Measurements from ENCODE around the gene FNTB.
"Not testable (repeated sequence)": the region's sequence is repeated elsewhere in the genome, so short reads cannot be mapped to it uniquely, and the experiment has no call there.

Gene FNTB

GRCh38 chr14:65024957-65025356, 38.3 kb downstream of the FNTB start:
- H3K4me1 ChIP-seq (ENCODE audit: control extremely low read depth in 1 of 4, control insufficient read depth in 4 of 4, insufficient read depth in 4 of 4, low read length in 3 of 4) = no peaks in the 10 kb centered on the region
- DNase-seq = no peak
- H3K27ac ChIP-seq (ENCODE audit: insufficient read depth in 1 of 2, low read depth in 1 of 2, low read length in 2 of 2, poor library complexity in 1 of 2, severe bottlenecking in 2 of 2) = no peak overlapping the region

GRCh38 chr14:65025818-65026217, 39.1 kb downstream of the FNTB start:
- H3K27me3 ChIP-seq (replicated peaks in 2 of 5; ENCODE audit: control insufficient read depth in 4 of 5, insufficient read depth in 5 of 5, low read length in 4 of 5) = no peaks in the 10 kb centered on the region
- no peak for DNase-seq
- H3K4me1 ChIP-seq (ENCODE audit: control extremely low read depth in 1 of 4, control insufficient read depth in 4 of 4, insufficient read depth in 4 of 4, low read length in 3 of 4) = no peaks in the 10 kb centered on the region
- no peak overlapping the region for H3K4me3 ChIP-seq (ENCODE audit: control insufficient read depth in 1 of 7, extremely low read depth in 1 of 7, insufficient read depth in 4 of 7, low read depth in 2 of 7, low read length in 6 of 7)
- no peak overlapping the region for H3K27ac ChIP-seq (ENCODE audit: insufficient read depth in 1 of 2, low read depth in 1 of 2, low read length in 2 of 2, poor library complexity in 1 of 2, severe bottlenecking in 2 of 2)
- CTCF ChIA-PET = interaction anchor here (0.8 to 19.0 kb wide), 3 partner anchors 16 to 39 kb away, joined by 4 to 236 read pairs (median 4); partner anchors contain the start of gene FNTB
- WGBS (ENCODE audit: insufficient coverage) = 98% methylated on average over 6 of the region's 6 CpGs
- POLR2A ChIA-PET = no interaction called here
- peaks cover 6 to 26% (median 21%) of the 10 kb centered on the region in 4 experiments for H3K36me3 ChIP-seq (ENCODE audit: control insufficient read depth in 4 of 4, insufficient read depth in 4 of 4, low read length in 3 of 4)
- no peaks in the 10 kb centered on the region for H3K9me3 ChIP-seq (ENCODE audit: control extremely low read depth in 1 of 5, control insufficient read depth in 4 of 5, insufficient read depth in 2 of 5, low read depth in 1 of 5, low read length in 4 of 5)

More at GRCh38 chr14:65024957-65025356, 38.3 kb downstream of the FNTB start:
- 90% methylated on average over 5 of the region's 5 CpGs for WGBS (ENCODE audit: insufficient coverage)
- Histone ChIP-seq H3K36me3 (ENCODE audit: control insufficient read depth in 4 of 4, insufficient read depth in 4 of 4, low read length in 3 of 4) (peaks cover 6 to 22% (median 19%) of the 10 kb centered on the region in 4 experiments), H3K4me3 (ENCODE audit: control insufficient read depth in 1 of 7, extremely low read depth in 1 of 7, insufficient read depth in 4 of 7, low read depth in 2 of 7, low read length in 6 of 7) (no peak overlapping the region), H3K27me3 (replicated peaks in 2 of 5; ENCODE audit: control insufficient read depth in 4 of 5, insufficient read depth in 5 of 5, low read length in 4 of 5) (no peaks in the 10 kb centered on the region), H3K9me3 (ENCODE audit: control extremely low read depth in 1 of 5, control insufficient read depth in 4 of 5, insufficient read depth in 2 of 5, low read depth in 1 of 5, low read length in 4 of 5) (no peaks in the 10 kb centered on the region)
- POLR2A ChIA-PET = interaction anchor here (0.6 kb wide), 1 partner anchor 536 kb away, joined by 3 read pairs; no protein-coding TSS in a partner anchor
- CTCF ChIA-PET = interaction anchor here (1.0 to 19.0 kb wide), 7 partner anchors 9 to 202 kb away, joined by 3 to 236 read pairs (median 4); partner anchors contain the start of gene FNTB

- Histone ChIP-seq H3K27me3 (replicated peaks in 2 of 5; ENCODE audit: control insufficient read depth in 4 of 5, insufficient read depth in 5 of 5, low read length in 4 of 5) (no peaks in the 10 kb centered on the region), H3K4me3 (ENCODE audit: control insufficient read depth in 1 of 7, extremely low read depth in 1 of 7, insufficient read depth in 4 of 7, low read depth in 2 of 7, low read length in 6 of 7) (no peak overlapping the region), H3K4me1 (ENCODE audit: control extremely low read depth in 1 of 4, control insufficient read depth in 4 of 4, insufficient read depth in 4 of 4, low read length in 3 of 4) (no peaks in the 10 kb centered on the region), H3K27ac (ENCODE audit: insufficient read depth in 1 of 2, low read depth in 1 of 2, low read length in 2 of 2, poor library complexity in 1 of 2, severe bottlenecking in 2 of 2) (no peak overlapping the region), H3K9me3 (ENCODE audit: control extremely low read depth in 1 of 5, control insufficient read depth in 4 of 5, insufficient read depth in 2 of 5, low read depth in 1 of 5, low read length in 4 of 5) (no peaks in the 10 kb centered on the region), H3K36me3 (ENCODE audit: control insufficient read depth in 4 of 4, insufficient read depth in 4 of 4, low read length in 3 of 4) (peaks cover 6 to 26% (median 21%) of the 10 kb centered on the region in 4 experiments)
- 98% methylated on average over 9 of the region's 9 CpGs for WGBS (ENCODE audit: insufficient coverage)
- DNase-seq = no peak
- POLR2A ChIA-PET = no interaction called here
- CTCF ChIA-PET = interaction anchor here (0.8 to 19.0 kb wide), 3 partner anchors 15 to 39 kb away, joined by 4 to 236 read pairs (median 4); partner anchors contain the start of gene FNTB
Observed at GRCh38 chr14:65026526-65026925, 39.8 kb downstream of the FNTB start.

DNA sequence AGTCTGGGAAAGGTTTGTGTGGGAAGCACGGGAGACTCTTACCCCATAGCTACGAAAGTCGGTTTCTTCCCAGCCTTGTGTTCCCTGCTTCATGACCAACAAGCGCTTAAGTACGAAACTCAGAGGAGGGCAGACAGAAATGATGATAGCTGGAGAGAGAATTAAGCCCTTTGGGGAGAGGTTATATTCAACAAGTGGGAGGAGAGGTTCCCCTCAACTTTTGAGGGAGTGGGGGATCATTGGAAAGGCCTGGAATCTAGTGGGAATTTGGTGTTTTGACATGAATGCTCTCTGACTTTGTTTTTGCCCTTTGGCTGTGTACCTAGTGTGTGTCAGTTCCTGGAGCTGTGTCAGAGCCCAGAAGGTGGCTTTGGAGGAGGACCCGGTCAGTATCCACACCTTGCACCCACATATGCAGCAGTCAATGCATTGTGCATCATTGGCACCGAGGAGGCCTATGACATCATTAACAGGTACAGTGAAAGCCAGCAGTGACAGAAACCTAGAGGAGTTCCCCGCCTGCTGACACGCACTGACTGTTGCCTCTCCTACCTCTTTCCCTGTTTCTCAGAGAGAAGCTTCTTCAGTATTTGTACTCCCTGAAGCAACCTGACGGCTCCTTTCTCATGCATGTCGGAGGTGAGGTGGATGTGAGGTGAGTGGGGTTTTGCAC, 40.6 kb downstream of the FNTB start:
- WGBS (ENCODE audit: insufficient coverage) = 97% methylated on average over 8 of the region's 11 CpGs
- Histone ChIP-seq H3K27ac (ENCODE audit: insufficient read depth in 1 of 2, low read depth in 1 of 2, low read length in 2 of 2, poor library complexity in 1 of 2, severe bottlenecking in 2 of 2) (no peak overlapping the region), H3K36me3 (ENCODE audit: control insufficient read depth in 4 of 4, insufficient read depth in 4 of 4, low read length in 3 of 4) (peaks cover 3 to 29% (median 24%) of the 10 kb centered on the region in 4 experiments), H3K4me1 (ENCODE audit: control extremely low read depth in 1 of 4, control insufficient read depth in 4 of 4, insufficient read depth in 4 of 4, low read length in 3 of 4) (no peaks in the 10 kb centered on the region), H3K9me3 (ENCODE audit: control extremely low read depth in 1 of 5, control insufficient read depth in 4 of 5, insufficient read depth in 2 of 5, low read depth in 1 of 5, low read length in 4 of 5) (no peaks in the 10 kb centered on the region), H3K27me3 (replicated peaks in 2 of 5; ENCODE audit: control insufficient read depth in 4 of 5, insufficient read depth in 5 of 5, low read length in 4 of 5) (no peaks in the 10 kb centered on the region), H3K4me3 (ENCODE audit: control insufficient read depth in 1 of 7, extremely low read depth in 1 of 7, insufficient read depth in 4 of 7, low read depth in 2 of 7, low read length in 6 of 7) (no peak overlapping the region)
- ChIA-PET POLR2A (no interaction called here), CTCF (interaction anchor here (19.0 kb wide), 1 partner anchor 40 kb away, joined by 236 read pairs; the partner anchor contains the start of gene FNTB)
- DNase-seq = no peak

DNA sequence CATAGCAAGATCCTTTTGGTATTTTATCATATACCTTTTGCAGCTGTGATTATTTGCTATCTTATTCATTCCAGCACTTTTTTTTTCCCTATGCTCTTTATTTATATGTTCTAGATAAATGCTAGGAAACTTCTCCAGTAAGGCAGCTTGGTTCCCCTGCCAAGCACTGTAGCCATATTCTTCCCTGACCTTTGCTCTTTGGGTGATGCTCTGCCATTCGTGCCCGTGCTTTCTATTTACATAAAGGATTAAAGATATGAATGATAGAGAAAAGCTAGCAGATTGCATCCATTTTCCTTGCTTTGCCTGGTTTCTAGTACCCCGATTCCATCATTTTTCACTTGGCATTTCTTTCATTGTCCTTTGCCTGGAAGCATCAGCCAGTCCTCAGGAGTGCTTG, 42.2 kb downstream of the FNTB start:
- POLR2A ChIA-PET = no interaction called here
- WGBS (ENCODE audit: insufficient coverage) = no CpG with 5 or more reads among the region's 3 CpGs

GRCh38 chr14:65031321-65031720, 44.6 kb downstream of the FNTB start:
- H3K27ac ChIP-seq (ENCODE audit: insufficient read depth in 1 of 2, low read depth in 1 of 2, low read length in 2 of 2, poor library complexity in 1 of 2, severe bottlenecking in 2 of 2); H3K9me3 ChIP-seq (ENCODE audit: control extremely low read depth in 1 of 5, control insufficient read depth in 4 of 5, insufficient read depth in 2 of 5, low read depth in 1 of 5, low read length in 4 of 5); H3K27me3 ChIP-seq (replicated peaks in 2 of 5; ENCODE audit: control insufficient read depth in 4 of 5, insufficient read depth in 5 of 5, low read length in 4 of 5); POLR2A ChIA-PET; H3K4me3 ChIP-seq (ENCODE audit: control insufficient read depth in 1 of 7, extremely low read depth in 1 of 7, insufficient read depth in 4 of 7, low read depth in 2 of 7, low read length in 6 of 7); DNase-seq; H3K4me1 ChIP-seq (ENCODE audit: control extremely low read depth in 1 of 4, control insufficient read depth in 4 of 4, insufficient read depth in 4 of 4, low read length in 3 of 4): not testable (repeated sequence)
- peaks cover 5 to 50% (median 28%) of the 10 kb centered on the region in 4 experiments for H3K36me3 ChIP-seq (ENCODE audit: control insufficient read depth in 4 of 4, insufficient read depth in 4 of 4, low read length in 3 of 4)
- 99% methylated on average over 10 of the region's 10 CpGs for whole genome bisulfite sequencing (ENCODE audit: insufficient coverage)
- CTCF ChIA-PET = interaction anchor here (1.1 kb wide), 1 partner anchor 10 kb away, joined by 4 read pairs; no protein-coding TSS in a partner anchor

More for the DNA sequence above, 42.2 kb downstream of the FNTB start:
- H3K36me3 ChIP-seq (ENCODE audit: control insufficient read depth in 4 of 4, insufficient read depth in 4 of 4, low read length in 3 of 4) = peaks cover 5 to 39% (median 28%) of the 10 kb centered on the region in 4 experiments
- H3K27ac ChIP-seq (ENCODE audit: insufficient read depth in 1 of 2, low read depth in 1 of 2, low read length in 2 of 2, poor library complexity in 1 of 2, severe bottlenecking in 2 of 2) = no peak overlapping the region
- no peaks in the 10 kb centered on the region for H3K4me1 ChIP-seq (ENCODE audit: control extremely low read depth in 1 of 4, control insufficient read depth in 4 of 4, insufficient read depth in 4 of 4, low read length in 3 of 4)
- CTCF ChIA-PET = interaction anchor here (0.9 to 19.0 kb wide), 3 partner anchors 9 to 42 kb away, joined by 3 to 236 read pairs (median 8); partner anchors contain the start of gene FNTB
- H3K4me3 ChIP-seq (ENCODE audit: control insufficient read depth in 1 of 7, extremely low read depth in 1 of 7, insufficient read depth in 4 of 7, low read depth in 2 of 7, low read length in 6 of 7) = no peak overlapping the region
- no peak for DNase-seq
- no peaks in the 10 kb centered on the region for H3K27me3 ChIP-seq (replicated peaks in 2 of 5; ENCODE audit: control insufficient read depth in 4 of 5, insufficient read depth in 5 of 5, low read length in 4 of 5)
- no peaks in the 10 kb centered on the region for H3K9me3 ChIP-seq (ENCODE audit: control extremely low read depth in 1 of 5, control insufficient read depth in 4 of 5, insufficient read depth in 2 of 5, low read depth in 1 of 5, low read length in 4 of 5)

DNA sequence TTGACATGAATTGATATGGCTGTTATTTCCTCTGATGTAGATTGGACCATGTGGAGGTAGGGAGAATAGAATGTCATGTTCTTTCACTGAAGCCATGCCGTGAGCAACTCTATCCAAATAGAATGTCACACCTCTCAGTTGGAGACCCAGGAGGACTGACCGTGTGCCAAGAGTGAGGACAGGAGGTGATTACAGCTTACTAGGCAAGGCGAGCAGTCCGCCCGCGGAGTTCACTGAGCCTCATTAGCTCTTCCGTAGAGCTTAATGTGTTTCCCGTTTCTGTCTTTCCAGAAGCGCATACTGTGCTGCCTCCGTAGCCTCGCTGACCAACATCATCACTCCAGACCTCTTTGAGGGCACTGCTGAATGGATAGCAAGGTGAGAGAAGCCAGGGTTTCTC, 45.6 kb downstream of the FNTB start:
- Histone ChIP-seq H3K9me3 (ENCODE audit: control extremely low read depth in 1 of 5, control insufficient read depth in 4 of 5, insufficient read depth in 2 of 5, low read depth in 1 of 5, low read length in 4 of 5) (no peaks in the 10 kb centered on the region), H3K36me3 (ENCODE audit: control insufficient read depth in 4 of 4, insufficient read depth in 4 of 4, low read length in 3 of 4) (peaks cover 5 to 46% (median 24%) of the 10 kb centered on the region in 4 experiments), H3K27ac (ENCODE audit: insufficient read depth in 1 of 2, low read depth in 1 of 2, low read length in 2 of 2, poor library complexity in 1 of 2, severe bottlenecking in 2 of 2) (no peak overlapping the region), H3K4me1 (ENCODE audit: control extremely low read depth in 1 of 4, control insufficient read depth in 4 of 4, insufficient read depth in 4 of 4, low read length in 3 of 4) (peaks cover 0 to 3% (median 0%) of the 10 kb centered on the region in 4 experiments), H3K4me3 (ENCODE audit: control insufficient read depth in 1 of 7, extremely low read depth in 1 of 7, insufficient read depth in 4 of 7, low read depth in 2 of 7, low read length in 6 of 7) (no peak overlapping the region), H3K27me3 (replicated peaks in 2 of 5; ENCODE audit: control insufficient read depth in 4 of 5, insufficient read depth in 5 of 5, low read length in 4 of 5) (no peaks in the 10 kb centered on the region)
- ChIA-PET CTCF (interaction anchor here (1.3 to 3.3 kb wide), 2 partner anchors 12 to 24 kb away, joined by 3 to 15 read pairs; no protein-coding TSS in a partner anchor), POLR2A (no interaction called here)
- WGBS (ENCODE audit: insufficient coverage) = 98% methylated on average over 10 of the region's 11 CpGs
- no peak for DNase-seq

Data from common myeloid progenitor, CD34-positive (primary cell).